ENCODE results near the gene ABCA10.

DNA sequence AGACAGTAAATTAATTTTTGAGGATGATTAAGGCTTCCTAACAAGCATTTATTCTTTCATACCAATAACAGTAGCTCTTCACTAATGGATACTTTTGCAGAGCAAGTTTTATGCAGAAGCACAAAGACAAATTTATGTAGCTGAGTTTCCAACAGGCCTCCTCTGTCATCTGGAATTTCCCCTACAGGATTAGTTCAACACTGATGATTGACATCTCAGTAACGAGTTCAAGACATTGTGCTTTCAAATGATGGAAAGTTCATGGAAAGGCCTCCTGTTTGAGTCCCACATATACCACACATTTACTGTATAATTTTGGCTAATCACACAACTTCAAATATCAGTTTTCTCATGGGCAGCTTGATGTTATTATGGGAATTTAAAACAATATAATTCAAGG, 40.6 kb downstream of the ABCA10 start:
- TF ChIP-seq, protein P1, sequence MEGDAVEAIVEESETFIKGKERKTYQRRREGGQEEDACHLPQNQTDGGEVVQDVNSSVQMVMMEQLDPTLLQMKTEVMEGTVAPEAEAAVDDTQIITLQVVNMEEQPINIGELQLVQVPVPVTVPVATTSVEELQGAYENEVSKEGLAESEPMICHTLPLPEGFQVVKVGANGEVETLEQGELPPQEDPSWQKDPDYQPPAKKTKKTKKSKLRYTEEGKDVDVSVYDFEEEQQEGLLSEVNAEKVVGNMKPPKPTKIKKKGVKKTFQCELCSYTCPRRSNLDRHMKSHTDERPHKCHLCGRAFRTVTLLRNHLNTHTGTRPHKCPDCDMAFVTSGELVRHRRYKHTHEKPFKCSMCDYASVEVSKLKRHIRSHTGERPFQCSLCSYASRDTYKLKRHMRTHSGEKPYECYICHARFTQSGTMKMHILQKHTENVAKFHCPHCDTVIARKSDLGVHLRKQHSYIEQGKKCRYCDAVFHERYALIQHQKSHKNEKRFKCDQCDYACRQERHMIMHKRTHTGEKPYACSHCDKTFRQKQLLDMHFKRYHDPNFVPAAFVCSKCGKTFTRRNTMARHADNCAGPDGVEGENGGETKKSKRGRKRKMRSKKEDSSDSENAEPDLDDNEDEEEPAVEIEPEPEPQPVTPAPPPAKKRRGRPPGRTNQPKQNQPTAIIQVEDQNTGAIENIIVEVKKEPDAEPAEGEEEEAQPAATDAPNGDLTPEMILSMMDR (IDR thresholded peaks at IDR 0.05) = no peak
- no peak for TF ChIP-seq POLR2A (IDR thresholded peaks at IDR 0.05)

Data from esophagus squamous epithelium (tissue), 4 donors.